Measurements from ENCODE around the gene ROR1.

The ROR1 gene

DNA sequence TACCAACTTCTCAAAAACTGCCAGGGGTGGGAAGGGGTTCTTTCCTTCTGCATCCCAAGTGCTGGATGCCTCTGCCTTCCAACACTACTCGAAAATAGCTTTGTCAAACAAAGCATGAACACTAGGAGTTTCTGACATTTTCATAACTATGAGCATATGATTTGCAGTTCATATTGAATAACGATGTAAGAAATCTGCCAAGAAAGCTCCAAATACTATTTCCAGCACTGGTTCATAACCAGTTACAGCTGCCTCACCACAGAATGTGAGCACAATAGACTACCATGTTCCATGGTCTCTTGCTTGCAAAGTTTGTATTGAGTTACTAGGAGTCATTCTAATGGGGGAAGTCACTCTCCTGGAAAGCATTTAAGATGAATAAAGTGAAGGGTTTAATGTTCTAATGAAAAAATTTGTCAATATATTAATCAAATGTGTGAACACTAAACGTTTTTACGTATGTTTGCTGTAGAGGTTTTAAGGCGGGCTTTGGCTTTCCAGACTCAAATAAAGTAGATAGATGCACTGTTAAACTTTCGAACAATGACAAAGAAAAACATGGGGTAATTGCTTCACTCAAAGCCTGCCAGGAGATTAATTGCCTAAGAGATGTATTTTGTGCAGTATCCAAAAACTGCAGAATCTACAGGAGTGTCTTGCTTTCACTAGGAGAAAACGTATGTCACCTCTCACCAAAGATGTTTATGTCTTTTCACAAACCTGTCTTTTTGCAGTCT is 351.1 kb downstream of the ROR1 start:
- TF ChIP-seq CSDC2 (CRISPR knock-in tag; IDR thresholded peaks at IDR 0.05) (no peak), TOX (CRISPR knock-in tag; IDR thresholded peaks at IDR 0.05; ENCODE audit: borderline replicate concordance) (no peak), ZNF70 (CRISPR knock-in tag; IDR thresholded peaks at IDR 0.05) (no peak)

DNA sequence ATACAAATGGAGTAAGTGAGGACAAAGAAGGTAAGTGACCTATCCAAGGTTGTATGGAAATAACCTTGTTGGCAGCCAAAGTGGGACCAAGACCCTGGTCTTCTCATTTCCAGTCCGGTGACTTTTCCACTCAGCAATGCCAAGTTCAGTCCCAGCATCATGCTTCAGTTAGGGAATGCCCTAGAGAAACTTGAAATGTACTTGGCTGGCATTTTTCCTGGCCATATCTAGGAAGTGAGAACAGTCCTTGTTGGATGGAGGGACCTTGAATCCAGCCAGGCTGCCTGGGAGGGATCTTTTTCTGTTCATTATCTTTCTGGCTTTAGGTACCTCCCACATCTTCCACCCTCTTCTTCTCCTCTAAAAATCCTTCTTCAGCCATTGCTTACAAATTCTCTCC is 352.8 kb downstream of the ROR1 start:
- TF ChIP-seq ZFP30 (CRISPR knock-in tag; IDR thresholded peaks at IDR 0.05) (no peak), PPARA (CRISPR knock-in tag; IDR thresholded peaks at IDR 0.05; ENCODE audit: borderline replicate concordance) (no peak), RARB (CRISPR knock-in tag; IDR thresholded peaks at IDR 0.05) (no peak), TOX (CRISPR knock-in tag; IDR thresholded peaks at IDR 0.05; ENCODE audit: borderline replicate concordance) (no peak), ZNF70 (CRISPR knock-in tag; IDR thresholded peaks at IDR 0.05) (no peak), ARNTL (CRISPR knock-in tag; IDR thresholded peaks at IDR 0.05; ENCODE audit: borderline replicate concordance, low read depth) (no peak), ZNF8 (CRISPR knock-in tag; IDR thresholded peaks at IDR 0.05) (no peak), ZC3H10 (CRISPR knock-in tag; IDR thresholded peaks at IDR 0.05) (no peak), ISL1 (CRISPR knock-in tag; IDR thresholded peaks at IDR 0.05) (no peak), CSDC2 (CRISPR knock-in tag; IDR thresholded peaks at IDR 0.05) (no peak), BACH2 (CRISPR knock-in tag; IDR thresholded peaks at IDR 0.05; ENCODE audit: borderline replicate concordance) (no peak), OSR1 (CRISPR knock-in tag; IDR thresholded peaks at IDR 0.05) (no peak)
- TF ChIP-seq, protein P1, sequence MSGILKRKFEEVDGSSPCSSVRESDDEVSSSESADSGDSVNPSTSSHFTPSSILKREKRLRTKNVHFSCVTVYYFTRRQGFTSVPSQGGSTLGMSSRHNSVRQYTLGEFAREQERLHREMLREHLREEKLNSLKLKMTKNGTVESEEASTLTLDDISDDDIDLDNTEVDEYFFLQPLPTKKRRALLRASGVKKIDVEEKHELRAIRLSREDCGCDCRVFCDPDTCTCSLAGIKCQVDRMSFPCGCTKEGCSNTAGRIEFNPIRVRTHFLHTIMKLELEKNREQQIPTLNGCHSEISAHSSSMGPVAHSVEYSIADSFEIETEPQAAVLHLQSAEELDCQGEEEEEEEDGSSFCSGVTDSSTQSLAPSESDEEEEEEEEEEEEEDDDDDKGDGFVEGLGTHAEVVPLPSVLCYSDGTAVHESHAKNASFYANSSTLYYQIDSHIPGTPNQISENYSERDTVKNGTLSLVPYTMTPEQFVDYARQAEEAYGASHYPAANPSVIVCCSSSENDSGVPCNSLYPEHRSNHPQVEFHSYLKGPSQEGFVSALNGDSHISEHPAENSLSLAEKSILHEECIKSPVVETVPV (CRISPR knock-in tag; IDR thresholded peaks at IDR 0.05): no peak
- TF ChIP-seq, protein P2, sequence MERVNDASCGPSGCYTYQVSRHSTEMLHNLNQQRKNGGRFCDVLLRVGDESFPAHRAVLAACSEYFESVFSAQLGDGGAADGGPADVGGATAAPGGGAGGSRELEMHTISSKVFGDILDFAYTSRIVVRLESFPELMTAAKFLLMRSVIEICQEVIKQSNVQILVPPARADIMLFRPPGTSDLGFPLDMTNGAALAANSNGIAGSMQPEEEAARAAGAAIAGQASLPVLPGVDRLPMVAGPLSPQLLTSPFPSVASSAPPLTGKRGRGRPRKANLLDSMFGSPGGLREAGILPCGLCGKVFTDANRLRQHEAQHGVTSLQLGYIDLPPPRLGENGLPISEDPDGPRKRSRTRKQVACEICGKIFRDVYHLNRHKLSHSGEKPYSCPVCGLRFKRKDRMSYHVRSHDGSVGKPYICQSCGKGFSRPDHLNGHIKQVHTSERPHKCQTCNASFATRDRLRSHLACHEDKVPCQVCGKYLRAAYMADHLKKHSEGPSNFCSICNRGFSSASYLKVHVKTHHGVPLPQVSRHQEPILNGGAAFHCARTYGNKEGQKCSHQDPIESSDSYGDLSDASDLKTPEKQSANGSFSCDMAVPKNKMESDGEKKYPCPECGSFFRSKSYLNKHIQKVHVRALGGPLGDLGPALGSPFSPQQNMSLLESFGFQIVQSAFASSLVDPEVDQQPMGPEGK (CRISPR knock-in tag; IDR thresholded peaks at IDR 0.05; ENCODE audit: borderline replicate concordance): no peak
- TF ChIP-seq, protein P3, sequence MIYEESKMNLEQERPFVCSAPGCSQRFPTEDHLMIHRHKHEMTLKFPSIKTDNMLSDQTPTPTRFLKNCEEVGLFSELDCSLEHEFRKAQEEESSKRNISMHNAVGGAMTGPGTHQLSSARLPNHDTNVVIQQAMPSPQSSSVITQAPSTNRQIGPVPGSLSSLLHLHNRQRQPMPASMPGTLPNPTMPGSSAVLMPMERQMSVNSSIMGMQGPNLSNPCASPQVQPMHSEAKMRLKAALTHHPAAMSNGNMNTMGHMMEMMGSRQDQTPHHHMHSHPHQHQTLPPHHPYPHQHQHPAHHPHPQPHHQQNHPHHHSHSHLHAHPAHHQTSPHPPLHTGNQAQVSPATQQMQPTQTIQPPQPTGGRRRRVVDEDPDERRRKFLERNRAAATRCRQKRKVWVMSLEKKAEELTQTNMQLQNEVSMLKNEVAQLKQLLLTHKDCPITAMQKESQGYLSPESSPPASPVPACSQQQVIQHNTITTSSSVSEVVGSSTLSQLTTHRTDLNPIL (CRISPR knock-in tag; IDR thresholded peaks at IDR 0.05; ENCODE audit: low read depth): no peak
- TF ChIP-seq, protein P4, sequence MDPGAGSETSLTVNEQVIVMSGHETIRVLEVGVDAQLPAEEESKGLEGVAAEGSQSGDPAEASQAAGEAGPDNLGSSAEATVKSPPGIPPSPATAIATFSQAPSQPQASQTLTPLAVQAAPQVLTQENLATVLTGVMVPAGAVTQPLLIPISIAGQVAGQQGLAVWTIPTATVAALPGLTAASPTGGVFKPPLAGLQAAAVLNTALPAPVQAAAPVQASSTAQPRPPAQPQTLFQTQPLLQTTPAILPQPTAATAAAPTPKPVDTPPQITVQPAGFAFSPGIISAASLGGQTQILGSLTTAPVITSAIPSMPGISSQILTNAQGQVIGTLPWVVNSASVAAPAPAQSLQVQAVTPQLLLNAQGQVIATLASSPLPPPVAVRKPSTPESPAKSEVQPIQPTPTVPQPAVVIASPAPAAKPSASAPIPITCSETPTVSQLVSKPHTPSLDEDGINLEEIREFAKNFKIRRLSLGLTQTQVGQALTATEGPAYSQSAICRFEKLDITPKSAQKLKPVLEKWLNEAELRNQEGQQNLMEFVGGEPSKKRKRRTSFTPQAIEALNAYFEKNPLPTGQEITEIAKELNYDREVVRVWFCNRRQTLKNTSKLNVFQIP (CRISPR knock-in tag; IDR thresholded peaks at IDR 0.05; ENCODE audit: borderline replicate concordance, low read depth): no peak
- ATAC-seq: no peak

More for the DNA sequence above, 351.1 kb downstream of the ROR1 start:
- peak; percentile 84 for ATAC-seq

DNA sequence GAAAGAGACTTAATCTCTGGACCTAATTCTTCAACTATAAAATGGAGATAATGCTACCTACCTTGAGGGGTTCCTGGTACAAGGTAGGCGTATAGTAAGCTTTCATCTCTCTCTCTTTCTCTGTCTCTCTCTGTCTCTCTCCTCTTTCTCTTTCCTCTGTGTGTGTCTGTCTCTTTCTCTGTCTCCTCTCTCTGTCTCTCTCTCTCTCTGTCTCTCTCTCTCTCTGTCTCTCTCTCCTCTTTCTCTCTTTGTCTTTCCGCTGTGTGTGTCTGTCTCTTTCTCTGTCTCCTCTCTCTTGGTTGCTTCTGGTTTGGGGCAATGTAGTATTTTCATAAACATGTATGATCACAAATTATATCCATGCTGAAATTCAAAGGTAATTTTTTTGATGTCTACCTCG is 353.5 kb downstream of the ROR1 start:
- ATAC-seq: no peak
- TF ChIP-seq, protein P3 (CRISPR knock-in tag; IDR thresholded peaks at IDR 0.05; ENCODE audit: low read depth): no peak
- TF ChIP-seq BACH2 (CRISPR knock-in tag; IDR thresholded peaks at IDR 0.05; ENCODE audit: borderline replicate concordance) (no peak), ARNTL (CRISPR knock-in tag; IDR thresholded peaks at IDR 0.05; ENCODE audit: borderline replicate concordance, low read depth) (no peak), ISL1 (CRISPR knock-in tag; IDR thresholded peaks at IDR 0.05) (no peak), PPARA (CRISPR knock-in tag; IDR thresholded peaks at IDR 0.05; ENCODE audit: borderline replicate concordance) (no peak), RARB (CRISPR knock-in tag; IDR thresholded peaks at IDR 0.05) (no peak), TOX (CRISPR knock-in tag; IDR thresholded peaks at IDR 0.05; ENCODE audit: borderline replicate concordance) (no peak), TCF4 (CRISPR knock-in tag; IDR thresholded peaks at IDR 0.05; ENCODE audit: borderline replicate concordance) (no peak), ESRRG (CRISPR knock-in tag; IDR thresholded peaks at IDR 0.05) (no peak), OSR1 (CRISPR knock-in tag; IDR thresholded peaks at IDR 0.05) (no peak), GLIS3 (CRISPR knock-in tag; IDR thresholded peaks at IDR 0.05) (no peak), ZNF70 (CRISPR knock-in tag; IDR thresholded peaks at IDR 0.05) (no peak), CSDC2 (CRISPR knock-in tag; IDR thresholded peaks at IDR 0.05) (no peak), ZNF8 (CRISPR knock-in tag; IDR thresholded peaks at IDR 0.05) (no peak), ZFP3 (CRISPR knock-in tag; IDR thresholded peaks at IDR 0.05) (no peak)
- TF ChIP-seq, protein P1 (CRISPR knock-in tag; IDR thresholded peaks at IDR 0.05): no peak
- TF ChIP-seq, protein P4 (CRISPR knock-in tag; IDR thresholded peaks at IDR 0.05; ENCODE audit: borderline replicate concordance, low read depth): no peak
- TF ChIP-seq, protein P5, sequence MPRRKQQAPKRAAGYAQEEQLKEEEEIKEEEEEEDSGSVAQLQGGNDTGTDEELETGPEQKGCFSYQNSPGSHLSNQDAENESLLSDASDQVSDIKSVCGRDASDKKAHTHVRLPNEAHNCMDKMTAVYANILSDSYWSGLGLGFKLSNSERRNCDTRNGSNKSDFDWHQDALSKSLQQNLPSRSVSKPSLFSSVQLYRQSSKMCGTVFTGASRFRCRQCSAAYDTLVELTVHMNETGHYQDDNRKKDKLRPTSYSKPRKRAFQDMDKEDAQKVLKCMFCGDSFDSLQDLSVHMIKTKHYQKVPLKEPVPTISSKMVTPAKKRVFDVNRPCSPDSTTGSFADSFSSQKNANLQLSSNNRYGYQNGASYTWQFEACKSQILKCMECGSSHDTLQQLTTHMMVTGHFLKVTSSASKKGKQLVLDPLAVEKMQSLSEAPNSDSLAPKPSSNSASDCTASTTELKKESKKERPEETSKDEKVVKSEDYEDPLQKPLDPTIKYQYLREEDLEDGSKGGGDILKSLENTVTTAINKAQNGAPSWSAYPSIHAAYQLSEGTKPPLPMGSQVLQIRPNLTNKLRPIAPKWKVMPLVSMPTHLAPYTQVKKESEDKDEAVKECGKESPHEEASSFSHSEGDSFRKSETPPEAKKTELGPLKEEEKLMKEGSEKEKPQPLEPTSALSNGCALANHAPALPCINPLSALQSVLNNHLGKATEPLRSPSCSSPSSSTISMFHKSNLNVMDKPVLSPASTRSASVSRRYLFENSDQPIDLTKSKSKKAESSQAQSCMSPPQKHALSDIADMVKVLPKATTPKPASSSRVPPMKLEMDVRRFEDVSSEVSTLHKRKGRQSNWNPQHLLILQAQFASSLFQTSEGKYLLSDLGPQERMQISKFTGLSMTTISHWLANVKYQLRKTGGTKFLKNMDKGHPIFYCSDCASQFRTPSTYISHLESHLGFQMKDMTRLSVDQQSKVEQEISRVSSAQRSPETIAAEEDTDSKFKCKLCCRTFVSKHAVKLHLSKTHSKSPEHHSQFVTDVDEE (CRISPR knock-in tag; IDR thresholded peaks at IDR 0.05): no peak

All from SK-N-SH treated with all-trans-retinoic acid at 6 μM for 48 hours (cell line).